CD1c-positive myeloid dendritic cell (primary cell): ENCODE data around the gene AGTPBP1.
"Not testable (repeated sequence)": the region's sequence is repeated elsewhere in the genome, so short reads cannot be mapped to it uniquely, and the experiment has no call there.

Experiments
- DNase-seq: peaks from one replicate; pipeline ENCODE4 v3.0.0-alpha.2; 2016; ENCODE audit errors: extremely low spot score

The AGTPBP1 gene, protein sequence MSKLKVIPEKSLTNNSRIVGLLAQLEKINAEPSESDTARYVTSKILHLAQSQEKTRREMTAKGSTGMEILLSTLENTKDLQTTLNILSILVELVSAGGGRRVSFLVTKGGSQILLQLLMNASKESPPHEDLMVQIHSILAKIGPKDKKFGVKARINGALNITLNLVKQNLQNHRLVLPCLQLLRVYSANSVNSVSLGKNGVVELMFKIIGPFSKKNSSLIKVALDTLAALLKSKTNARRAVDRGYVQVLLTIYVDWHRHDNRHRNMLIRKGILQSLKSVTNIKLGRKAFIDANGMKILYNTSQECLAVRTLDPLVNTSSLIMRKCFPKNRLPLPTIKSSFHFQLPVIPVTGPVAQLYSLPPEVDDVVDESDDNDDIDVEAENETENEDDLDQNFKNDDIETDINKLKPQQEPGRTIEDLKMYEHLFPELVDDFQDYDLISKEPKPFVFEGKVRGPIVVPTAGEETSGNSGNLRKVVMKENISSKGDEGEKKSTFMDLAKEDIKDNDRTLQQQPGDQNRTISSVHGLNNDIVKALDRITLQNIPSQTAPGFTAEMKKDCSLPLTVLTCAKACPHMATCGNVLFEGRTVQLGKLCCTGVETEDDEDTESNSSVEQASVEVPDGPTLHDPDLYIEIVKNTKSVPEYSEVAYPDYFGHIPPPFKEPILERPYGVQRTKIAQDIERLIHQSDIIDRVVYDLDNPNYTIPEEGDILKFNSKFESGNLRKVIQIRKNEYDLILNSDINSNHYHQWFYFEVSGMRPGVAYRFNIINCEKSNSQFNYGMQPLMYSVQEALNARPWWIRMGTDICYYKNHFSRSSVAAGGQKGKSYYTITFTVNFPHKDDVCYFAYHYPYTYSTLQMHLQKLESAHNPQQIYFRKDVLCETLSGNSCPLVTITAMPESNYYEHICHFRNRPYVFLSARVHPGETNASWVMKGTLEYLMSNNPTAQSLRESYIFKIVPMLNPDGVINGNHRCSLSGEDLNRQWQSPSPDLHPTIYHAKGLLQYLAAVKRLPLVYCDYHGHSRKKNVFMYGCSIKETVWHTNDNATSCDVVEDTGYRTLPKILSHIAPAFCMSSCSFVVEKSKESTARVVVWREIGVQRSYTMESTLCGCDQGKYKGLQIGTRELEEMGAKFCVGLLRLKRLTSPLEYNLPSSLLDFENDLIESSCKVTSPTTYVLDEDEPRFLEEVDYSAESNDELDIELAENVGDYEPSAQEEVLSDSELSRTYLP

DNA sequence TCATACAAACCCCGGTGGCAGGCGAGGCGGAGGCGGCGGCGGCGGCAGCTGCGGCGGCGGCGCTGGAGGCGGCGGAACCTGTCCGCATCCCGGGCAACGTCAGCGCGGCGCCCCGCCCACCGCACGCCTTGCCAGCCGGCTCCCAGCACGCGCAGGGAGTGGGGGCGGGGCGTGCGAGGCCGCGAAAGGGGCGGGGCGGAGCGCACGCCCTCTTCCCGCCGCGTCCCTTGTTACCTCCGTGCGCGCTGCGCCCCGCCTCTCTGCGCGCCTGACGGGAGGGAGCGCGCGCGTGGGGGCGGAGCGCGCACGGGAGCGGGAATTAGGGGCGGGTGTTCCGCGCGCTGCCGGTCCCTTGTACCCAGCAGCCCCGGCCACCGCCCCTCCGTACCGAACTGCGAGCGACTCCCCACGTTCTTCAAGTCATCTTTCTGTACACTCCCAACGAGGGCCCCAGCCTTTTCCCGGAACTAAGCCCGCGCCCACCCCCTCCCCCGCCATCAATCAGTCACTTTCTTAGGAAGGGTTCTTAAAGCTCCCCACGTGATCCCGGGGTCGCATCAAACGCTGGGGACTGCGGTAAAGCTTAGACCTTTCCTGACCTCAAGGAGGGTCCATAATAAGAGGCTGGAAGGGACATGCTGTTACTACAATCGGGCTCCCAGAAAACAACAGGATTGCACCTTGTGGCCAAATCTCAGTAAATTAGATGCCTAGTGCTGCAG, at the start of gene AGTPBP1:
Gene AGTPBP1, minus strand, starts transcription at position 80 of the 722 bp plus-strand sequence. CDS start 29,421 bp downstream, outside the sequence.
- peak; percentile 99 for DNase-seq

DNA sequence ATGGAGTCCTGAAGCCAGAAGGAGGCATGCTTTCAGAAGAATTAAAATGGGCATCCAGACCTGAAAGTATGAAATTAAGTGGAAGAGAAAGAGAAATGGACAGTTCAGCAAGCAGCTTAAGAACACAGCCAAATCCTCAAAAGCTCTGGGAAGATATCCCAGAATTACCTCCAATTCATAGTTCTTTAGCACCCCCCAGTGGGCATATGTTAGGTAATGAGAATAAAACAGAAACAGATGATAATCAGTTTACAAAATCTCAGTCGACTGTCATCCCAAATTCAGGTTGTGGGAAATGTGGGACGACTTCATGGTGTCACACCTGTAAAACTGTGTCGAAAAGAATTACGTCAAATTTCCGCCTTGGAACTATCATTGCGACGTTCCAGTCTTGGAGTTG, 44.4 kb upstream of the AGTPBP1 start:
- DNase-seq, result not testable (repeated sequence)

DNA sequence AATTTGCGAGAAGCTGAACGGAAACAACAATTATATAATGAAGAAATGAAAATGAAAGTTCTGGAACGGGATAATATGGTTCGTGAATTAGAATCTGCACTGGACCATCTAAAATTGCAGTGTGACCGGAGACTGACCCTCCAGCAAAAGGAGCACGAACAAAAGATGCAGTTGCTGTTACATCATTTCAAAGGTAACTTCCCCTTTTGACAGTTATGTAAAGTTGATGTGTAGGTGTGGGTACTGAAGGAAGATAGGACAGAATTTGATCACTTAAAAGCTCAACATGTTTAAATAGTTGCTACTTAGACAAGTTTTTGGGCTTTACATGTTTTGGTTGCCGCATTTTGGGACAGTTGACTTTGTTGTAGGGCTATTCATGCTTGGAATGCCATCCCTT, 32.1 kb upstream of the AGTPBP1 start:
- peak; percentile 20 for DNase-seq

DNA sequence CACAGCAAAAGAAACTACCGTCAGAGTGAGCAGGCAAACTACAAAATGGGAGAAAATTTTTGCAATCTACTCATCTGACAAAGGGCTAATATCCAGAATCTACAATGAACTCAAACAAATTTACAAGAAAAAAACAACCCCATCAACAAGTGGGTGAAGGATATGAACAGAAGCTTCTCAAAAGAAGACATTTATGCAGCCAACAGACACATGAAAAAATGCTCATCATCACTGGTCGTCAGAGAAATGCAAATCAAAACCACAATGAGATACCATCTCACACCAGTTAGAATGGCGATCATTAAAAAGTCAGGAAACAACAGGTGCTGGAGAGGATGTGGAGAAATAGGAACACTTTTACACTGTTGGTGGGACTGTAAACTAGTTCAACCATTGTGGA, 20.0 kb upstream of the AGTPBP1 start:
- DNase-seq, result not testable (repeated sequence)

DNA sequence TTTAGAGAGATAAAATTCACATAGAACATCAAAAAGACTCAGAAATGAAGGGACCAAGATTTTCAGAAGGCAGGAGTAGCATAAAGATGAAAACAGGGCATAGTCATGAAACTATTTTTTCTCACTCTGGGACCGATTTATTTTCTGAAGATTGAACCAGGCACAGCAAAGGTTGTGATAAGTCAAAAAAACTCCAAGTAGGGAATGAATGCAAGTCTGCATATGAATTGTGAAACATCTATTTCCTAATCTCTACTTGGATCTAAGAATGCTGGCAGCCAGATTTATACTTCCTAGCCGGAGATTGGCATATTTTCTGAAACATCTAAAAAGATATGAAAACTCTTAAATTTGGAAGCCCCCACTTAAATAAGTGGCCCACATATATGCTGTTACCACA, 16.0 kb upstream of the AGTPBP1 start:
- not testable (repeated sequence) for DNase-seq

DNA sequence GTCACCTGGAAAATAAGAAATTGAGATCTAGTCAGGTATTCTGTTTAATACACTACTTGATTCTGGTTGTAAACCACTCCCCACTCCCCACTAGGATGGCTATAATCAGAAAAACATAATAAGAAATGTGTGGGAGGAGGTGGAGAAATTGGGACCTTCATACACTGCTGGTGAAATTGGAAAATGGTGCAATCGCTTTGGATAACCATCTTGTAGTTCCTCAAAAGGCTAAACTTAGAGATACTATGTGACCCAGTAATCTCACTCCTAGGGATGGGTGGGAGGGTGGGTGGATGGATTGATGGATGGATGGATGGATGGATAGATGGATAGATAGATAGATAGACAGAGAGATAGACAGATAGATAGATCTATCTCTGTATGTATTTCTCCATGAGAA, 14.5 kb upstream of the AGTPBP1 start:
- not testable (repeated sequence) for DNase-seq

DNA sequence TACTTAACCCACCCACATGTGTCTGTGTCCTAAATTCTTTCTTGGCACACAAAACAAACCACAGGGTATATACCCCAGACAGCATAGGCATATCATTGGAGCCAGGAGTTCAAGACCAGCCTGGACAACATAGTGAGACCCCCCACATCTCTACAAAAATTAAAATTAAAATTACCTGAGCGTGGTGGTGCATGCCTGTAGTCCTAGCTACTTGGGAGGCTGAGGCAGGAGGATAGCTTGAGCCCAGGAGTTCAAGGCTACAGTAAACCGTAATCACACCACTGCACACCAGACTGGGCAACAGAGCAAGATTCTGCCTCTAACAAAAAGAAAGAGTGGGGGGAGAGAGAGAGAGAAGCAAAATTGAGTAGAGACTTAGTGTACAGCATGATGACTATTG, 4.6 kb upstream of the AGTPBP1 start:
- DNase-seq, result no peak

DNA sequence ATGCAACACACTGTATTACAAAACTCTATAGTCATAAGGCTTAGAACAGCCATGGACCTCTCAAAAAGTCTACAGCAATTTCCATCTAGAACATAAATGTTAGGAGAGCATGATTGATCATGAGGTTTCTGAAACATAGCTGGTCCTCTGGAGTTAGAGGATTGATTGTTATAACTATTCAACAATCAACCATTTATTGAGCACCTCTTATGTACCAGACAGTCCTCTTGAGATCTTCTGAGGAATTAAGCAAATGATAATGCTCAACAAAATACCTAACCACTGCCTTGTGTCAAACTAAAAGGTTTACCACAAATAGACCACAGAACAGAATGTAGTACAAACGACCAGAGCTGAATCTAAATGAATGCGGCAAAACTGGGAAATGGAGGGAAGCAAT, 3.4 kb upstream of the AGTPBP1 start:
- DNase-seq, result no peak

DNA sequence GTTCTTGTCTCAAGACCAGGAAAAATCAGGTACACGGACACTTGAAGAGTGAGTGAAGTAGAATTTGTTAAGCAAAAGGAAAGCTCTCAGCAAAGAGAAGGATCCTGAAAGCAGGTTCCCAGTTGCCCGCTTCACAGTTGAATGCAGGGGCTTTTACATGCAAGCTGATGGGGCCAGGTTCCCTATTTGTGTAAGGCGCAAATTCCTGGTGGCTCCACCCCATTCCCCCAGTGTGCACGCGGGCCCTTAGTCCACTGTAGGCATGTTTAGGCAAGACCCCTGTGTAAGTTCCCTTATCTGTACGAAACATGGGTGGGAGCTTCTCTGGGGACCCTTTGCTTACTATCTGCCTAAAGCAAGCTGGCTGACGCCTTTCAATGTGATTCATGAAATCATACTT, 2.7 kb upstream of the AGTPBP1 start:
- peak; percentile 41 for DNase-seq

DNA sequence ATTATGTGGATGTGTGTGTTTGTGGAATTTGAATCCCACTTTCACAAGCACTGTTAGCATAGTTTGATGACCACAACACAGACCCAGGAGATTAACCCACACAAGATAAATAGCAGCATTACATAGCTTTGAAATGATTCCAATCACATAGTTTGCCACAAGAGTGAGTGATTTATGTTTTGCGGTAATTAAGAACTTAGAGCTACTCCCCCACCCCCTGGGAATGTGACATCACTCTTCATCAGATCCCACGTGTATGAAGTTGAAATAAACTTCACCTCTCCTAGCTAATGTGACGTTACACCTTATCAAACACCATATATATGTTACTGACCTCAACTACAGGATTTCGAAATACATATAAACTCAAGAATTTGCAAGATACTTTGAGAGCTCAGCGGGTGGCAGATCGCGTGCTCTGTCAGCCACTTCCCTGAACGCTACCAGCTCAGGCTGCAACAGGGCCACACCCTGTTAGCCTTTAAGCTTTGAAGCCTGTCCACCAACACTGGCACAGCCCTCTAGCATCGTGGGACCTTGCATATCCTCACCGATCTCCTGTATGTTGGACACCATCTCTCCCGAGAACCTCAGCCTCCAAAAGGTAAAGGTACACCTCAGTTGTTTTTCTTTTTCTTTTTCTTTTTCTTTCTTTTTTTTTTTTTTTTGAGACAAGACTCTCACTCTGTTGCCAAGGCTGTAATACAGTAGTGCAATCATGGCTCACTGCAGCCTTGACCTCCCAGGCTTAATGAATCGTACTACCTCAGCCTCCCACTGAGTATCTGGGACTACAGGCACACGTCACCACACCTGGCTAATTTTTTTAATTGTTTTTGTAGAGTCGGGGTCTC, 1.7 kb upstream of the AGTPBP1 start:
- DNase-seq, result peak; percentile 89

DNA sequence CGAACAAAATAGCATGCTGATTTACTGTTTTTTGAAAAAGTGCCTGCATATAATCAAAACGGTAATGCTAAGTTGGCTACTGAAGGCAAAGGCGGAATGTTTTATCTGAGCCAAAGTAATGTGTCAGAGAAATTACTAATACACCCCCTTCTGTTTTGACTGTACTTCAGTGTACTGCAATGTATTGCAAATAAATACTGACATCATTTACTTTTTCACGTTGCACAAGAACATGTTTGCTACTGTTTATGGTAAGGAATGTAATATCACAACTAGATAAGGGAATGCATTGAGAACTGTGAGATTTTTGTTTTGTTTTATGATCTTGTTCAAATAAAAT, 813 bp upstream of the AGTPBP1 start:
- peak; percentile 87 for DNase-seq

DNA sequence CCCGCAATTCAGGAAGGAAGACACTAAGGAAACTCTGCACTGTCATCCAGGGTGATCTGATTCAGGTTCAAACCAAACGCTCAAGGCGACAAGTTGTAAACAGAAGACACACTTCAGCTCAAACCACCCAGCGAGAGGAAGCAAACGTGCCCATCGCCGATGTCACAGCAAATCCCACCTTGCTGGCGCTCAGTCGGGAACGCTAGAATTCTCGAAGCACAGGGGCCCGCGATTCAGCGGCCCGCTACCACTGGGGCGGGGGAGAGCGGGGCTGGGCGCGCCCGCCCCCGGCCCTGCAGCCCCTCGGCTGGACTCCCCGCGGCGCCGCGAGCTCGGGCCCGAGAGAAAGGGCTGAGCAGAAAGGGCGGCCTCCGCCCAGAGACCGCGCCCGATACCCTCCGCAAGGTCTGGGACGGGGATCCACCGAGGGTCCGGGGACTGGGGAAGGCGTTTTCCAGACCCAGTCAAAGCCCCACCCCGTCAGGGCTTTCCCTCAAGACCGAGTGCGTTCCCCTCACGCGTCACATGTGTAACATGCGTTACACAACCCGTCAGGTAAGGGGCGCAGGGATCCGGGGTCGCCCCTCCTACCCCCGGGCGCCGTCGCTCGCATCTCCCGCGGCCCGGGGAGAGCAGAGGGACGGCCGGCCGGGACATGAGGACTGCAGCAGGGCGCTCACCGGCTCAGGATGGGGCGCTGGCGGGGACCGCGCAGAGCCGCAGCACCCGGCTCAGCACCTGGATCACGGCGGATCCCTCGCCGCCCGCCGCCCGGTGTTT, 469 bp downstream of the AGTPBP1 start:
- peak; percentile 64 for DNase-seq

DNA sequence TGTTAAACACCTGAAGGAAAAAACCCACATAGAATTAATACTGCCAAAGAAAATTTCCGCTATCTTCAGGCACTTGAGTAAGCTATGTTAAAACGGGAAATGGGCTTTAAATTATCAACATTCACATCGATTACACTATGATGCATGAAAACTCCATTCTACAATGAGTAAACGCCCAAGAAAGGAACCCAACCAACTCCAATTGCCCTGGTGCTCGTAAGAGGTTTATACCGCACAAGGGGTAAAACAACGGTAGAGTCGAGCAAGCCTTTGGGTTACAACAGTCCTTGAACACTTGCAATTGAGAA, 1.0 kb downstream of the AGTPBP1 start:
- DNase-seq, result peak; percentile 82

DNA sequence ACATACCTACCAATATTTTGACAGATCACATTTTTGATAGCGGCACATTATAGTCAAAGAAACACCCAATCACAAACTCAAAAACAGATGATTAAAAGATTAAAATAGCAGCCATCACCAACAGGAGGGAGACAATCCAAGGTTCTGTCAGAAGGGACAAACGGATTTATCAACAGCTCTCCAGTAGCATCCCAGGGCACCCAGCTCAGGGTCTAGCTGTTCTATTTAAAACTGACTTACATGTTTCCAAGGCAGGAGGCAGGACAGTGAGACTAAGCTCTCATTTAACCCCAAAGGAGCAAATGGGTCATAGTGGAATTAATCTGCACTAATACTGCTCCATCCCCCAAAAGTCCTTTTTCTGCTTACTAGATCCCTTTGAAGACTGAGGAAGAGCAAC, 3.2 kb downstream of the AGTPBP1 start:
- DNase-seq, result no peak

DNA sequence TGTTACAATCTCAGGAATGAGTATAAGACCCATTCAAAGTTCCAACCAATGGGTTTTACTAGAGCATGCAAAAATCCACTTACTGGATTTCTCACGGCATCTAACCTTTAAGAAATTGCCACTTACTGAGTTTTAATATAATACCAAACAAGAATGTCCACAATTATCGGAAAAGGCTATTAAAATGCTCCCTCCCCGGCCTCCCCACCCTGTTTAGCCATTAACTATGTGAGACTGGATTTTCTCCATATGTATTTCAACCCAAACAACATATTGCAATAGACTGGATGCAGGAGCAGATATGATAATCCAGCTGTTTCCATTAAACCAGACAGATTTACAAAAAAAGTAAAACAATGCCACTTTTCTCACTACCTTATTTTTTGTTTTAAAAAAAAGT, 4.1 kb downstream of the AGTPBP1 start:
- DNase-seq, result no peak

DNA sequence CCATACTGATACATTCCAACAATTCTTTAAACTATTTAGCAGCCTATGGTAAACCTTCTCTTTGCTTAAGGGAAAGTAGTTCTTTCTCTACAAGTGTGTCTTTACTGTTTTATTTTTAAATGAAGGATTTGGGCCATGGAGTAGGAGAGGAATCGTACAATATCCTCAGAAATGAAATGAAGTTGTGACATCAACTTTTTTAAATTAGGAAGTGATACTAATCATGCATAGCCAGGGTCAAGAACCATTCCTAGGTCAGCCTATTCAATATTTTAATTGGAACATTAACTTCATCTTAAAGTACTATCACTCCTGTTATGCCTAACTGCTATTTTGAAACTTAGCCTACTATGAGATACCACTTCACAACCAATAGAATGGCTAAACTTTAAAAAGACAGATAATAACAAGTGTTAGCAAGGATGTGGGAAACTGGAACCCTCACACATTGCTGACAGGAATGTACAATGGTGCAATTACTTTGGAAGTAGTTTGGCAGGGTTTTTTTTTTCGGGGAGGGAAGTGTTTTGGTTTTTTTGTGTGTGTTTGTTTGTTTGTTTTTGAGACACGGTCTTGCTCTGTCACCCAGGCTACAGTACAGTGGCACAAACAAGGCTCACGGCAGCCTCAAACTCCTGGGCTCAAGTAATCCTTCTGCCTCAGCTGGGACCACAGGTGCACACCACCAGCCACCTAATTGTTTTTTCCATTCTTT, 10.7 kb downstream of the AGTPBP1 start:
- DNase-seq, result peak; percentile 73

DNA sequence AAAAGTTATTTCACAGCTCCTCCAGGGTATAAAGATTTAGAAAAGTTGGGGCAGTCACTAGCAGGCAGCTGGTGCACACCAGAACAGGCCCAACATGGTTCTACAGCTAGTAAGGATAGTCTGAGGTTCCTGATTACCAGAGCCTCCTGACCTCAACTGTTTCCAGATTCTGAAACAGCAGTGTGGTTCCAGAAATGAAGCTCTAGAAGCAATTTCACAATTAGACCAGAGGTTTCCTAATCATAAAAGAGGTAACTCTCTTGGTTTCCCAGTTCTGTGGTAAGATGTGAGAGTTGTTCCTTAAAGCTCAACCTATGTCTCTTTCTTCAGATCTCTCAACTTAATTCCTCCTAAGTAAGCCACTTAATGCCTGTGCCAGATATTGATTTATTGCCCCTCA, 11.9 kb downstream of the AGTPBP1 start:
- peak; percentile 92 for DNase-seq

DNA sequence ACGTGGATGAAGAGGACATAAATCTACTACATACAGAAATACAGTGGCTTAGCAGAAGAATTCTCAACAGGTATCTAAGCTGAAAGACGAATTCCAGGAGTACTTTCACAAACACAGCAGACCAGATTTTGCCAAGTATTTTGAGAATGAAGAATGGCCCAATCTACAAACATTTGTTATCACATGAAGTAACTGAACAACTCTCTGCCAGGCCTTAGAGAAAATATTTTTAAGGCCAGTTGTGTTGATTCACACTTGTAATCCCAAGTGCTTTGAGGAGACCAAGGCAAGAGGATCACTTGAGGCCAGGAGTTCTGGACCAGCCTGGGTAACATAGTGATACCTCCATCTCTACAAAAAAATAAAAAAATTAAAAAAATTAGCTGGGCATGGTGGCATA, 14.3 kb downstream of the AGTPBP1 start:
- no peak for DNase-seq

DNA sequence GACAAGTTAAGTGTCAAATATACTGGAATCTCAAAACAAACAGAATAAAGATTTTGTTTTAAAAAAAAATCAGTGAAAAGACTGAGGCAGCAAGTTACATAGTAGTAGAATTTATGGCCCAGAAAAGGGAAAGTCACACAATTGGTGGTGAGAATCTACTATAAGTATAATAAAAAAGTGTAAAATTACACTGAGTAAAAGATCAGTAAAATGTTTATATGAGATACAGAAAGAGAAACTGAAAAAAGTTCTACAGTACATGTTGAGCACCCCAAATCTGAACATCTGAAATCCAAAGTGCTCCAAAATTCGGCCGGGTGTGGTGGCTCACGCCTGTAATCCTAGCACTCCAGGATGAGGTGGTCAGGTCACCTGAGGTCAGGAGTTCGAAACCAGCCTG, 15.0 kb downstream of the AGTPBP1 start:
- DNase-seq, result no peak
